GM21360 (cell line): ENCODE results near the gene PPP4R3B.
"Not testable (repeated sequence)": the region's sequence is repeated elsewhere in the genome, so short reads cannot be mapped to it uniquely, and the experiment has no call there.

ENCODE experiments used
- ATAC-seq: cut with Tn5 transposase; IDR thresholded peaks from one replicate; pipeline ENCODE4 v1.9.1; 2021; ENCODE audit warnings: mild to moderate bottlenecking, moderate library complexity; ENCODE audit not compliant: unreplicated experiment

Gene PPP4R3B

GRCh38 chr2:55596795-55597194 is 20.6 kb downstream of the PPP4R3B start:
- not testable (repeated sequence) for ATAC-seq

GRCh38 chr2:55595536-55595935 is 21.9 kb downstream of the PPP4R3B start:
- no peak for ATAC-seq

- no peak for ATAC-seq
Observed at GRCh38 chr2:55592130-55592529, 25.3 kb downstream of the PPP4R3B start.

GRCh38 chr2:55590810-55591440 is 26.5 kb downstream of the PPP4R3B start:
- ATAC-seq = no peak

- ATAC-seq = no peak
Observed at GRCh38 chr2:55585451-55586080, 31.9 kb downstream of the PPP4R3B start.

GRCh38 chr2:55581874-55582547 is 35.4 kb downstream of the PPP4R3B start:
- ATAC-seq = no peak

GRCh38 chr2:55581435-55581834 is 36.0 kb downstream of the PPP4R3B start:
- ATAC-seq = no peak

GRCh38 chr2:55569002-55569401 is 48.4 kb downstream of the PPP4R3B start:
- not testable (repeated sequence) for ATAC-seq

- no peak for ATAC-seq
Observed at GRCh38 chr2:55567298-55567697, 50.1 kb downstream of the PPP4R3B start.

- no peak for ATAC-seq
Observed at GRCh38 chr2:55565613-55566012, 51.8 kb downstream of the PPP4R3B start.

- ATAC-seq = no peak
Observed at GRCh38 chr2:55560855-55561254, 56.6 kb downstream of the PPP4R3B start.

GRCh38 chr2:55556809-55557208 is 60.6 kb downstream of the PPP4R3B start:
- no peak for ATAC-seq

- no peak for ATAC-seq
Observed at GRCh38 chr2:55555977-55556376, 61.4 kb downstream of the PPP4R3B start.

GRCh38 chr2:55553321-55553720 is 64.1 kb downstream of the PPP4R3B start:
- no peak for ATAC-seq

- no peak for ATAC-seq
Observed at GRCh38 chr2:55550368-55551102, 66.9 kb downstream of the PPP4R3B start.

GRCh38 chr2:55547679-55548078 is 69.7 kb downstream of the PPP4R3B start:
- ATAC-seq = not testable (repeated sequence)

- no peak for ATAC-seq
Observed at GRCh38 chr2:55547001-55547400, 70.4 kb downstream of the PPP4R3B start.

GRCh38 chr2:55530539-55531081 is 86.8 kb downstream of the PPP4R3B start:
- ATAC-seq = no peak

- no peak for ATAC-seq
Observed at GRCh38 chr2:55526174-55526573, 91.2 kb downstream of the PPP4R3B start.

- ATAC-seq = no peak
Observed at GRCh38 chr2:55524884-55525437, 92.5 kb downstream of the PPP4R3B start.
